ENCODE measurements around the gene MANEAL. TPM values are rescaled to one million over a fixed set of nuclear protein-coding genes. Genes with fewer than 3 reads are reported as not detected.

MANEAL gene
- total RNA-seq, 1 experiment from 2014 or later, result 6.4 TPM

- Mint-ChIP-seq H3K36me3 (peaks cover 28% of the 10 kb centered on the region), H3K27ac (no peak overlapping the region), H3K9me3 (no peaks in the 10 kb centered on the region), H3K4me3 (no peak overlapping the region), H3K4me1 (no peaks in the 10 kb centered on the region), H3K27me3 (ENCODE audit: low read depth) (no peaks in the 10 kb centered on the region)
- ChIA-PET CTCF (interaction anchor here (1.0 kb wide), 1 partner anchor 113 kb away, joined by 5 read pairs; no protein-coding TSS in a partner anchor), POLR2A (no interaction called here)
- DNase-seq (ENCODE audit: low spot score) (no peak), ATAC-seq (no peak)
- TF ChIP-seq ZMAT4 (CRISPR knock-in tag; IDR thresholded peaks at IDR 0.05), result no peak
- TF ChIP-seq ARID4B (CRISPR knock-in tag; IDR thresholded peaks at IDR 0.05; ENCODE audit: borderline replicate concordance), result no peak
- TF ChIP-seq MLX (CRISPR knock-in tag; IDR thresholded peaks at IDR 0.05), result no peak
- TF ChIP-seq ZBTB43 (CRISPR knock-in tag; IDR thresholded peaks at IDR 0.05), result no peak
- no peak for TF ChIP-seq HMGXB4 (CRISPR knock-in tag; IDR thresholded peaks at IDR 0.05)
- TF ChIP-seq ZNF121 (CRISPR knock-in tag; IDR thresholded peaks at IDR 0.05), result no peak
- no peak for TF ChIP-seq GABPB1 (CRISPR knock-in tag; IDR thresholded peaks at IDR 0.05)
- TF ChIP-seq RELA (CRISPR knock-in tag; IDR thresholded peaks at IDR 0.05; ENCODE audit: borderline replicate concordance), result no peak
- no peak for TF ChIP-seq JAZF1 (CRISPR knock-in tag; IDR thresholded peaks at IDR 0.05)
- TF ChIP-seq FOXK1 (CRISPR knock-in tag; IDR thresholded peaks at IDR 0.05), result no peak
- no peak for TF ChIP-seq ZNF281 (CRISPR knock-in tag; IDR thresholded peaks at IDR 0.05)
- TF ChIP-seq ATF1 (CRISPR knock-in tag; IDR thresholded peaks at IDR 0.05), result no peak
- TF ChIP-seq CREM (CRISPR knock-in tag; IDR thresholded peaks at IDR 0.05), result no peak
- no peak for TF ChIP-seq NFYB (CRISPR knock-in tag; conservative IDR thresholded peaks at IDR 0.05; ENCODE audit: low read depth)
- no peak for TF ChIP-seq EMX1 (CRISPR knock-in tag; IDR thresholded peaks at IDR 0.05)
- TF ChIP-seq ZSCAN18 (CRISPR knock-in tag; IDR thresholded peaks at IDR 0.05), result no peak
- TF ChIP-seq NR3C1 (CRISPR knock-in tag; conservative IDR thresholded peaks at IDR 0.05; ENCODE audit: low read depth), result no peak
These were observed 29.5 kb downstream of the MANEAL start for GRCh38 chr1:37822906-37823815.
